Transverse colon (tissue), 4 donors: ENCODE measurements around the gene WWOX.

Experiments used
- POLR2A ChIP-seq: fragments of 450-650 bp; IDR thresholded peaks from one replicate; pipeline ENCODE4 v1.6.1; 2016; ENCODE audit warnings: antibody characterized with exemption, mild to moderate bottlenecking, moderate library complexity
- POLR2AphosphoS5 ChIP-seq, 3 donors: sonication (generic); formaldehyde crosslinking; IDR thresholded peaks; one replicate each; pipeline ENCODE4 v1.6.1; 2016; ENCODE audit warnings: antibody characterized with exemption in 3 of 3
- TF ChIP-seq, protein P1 (sequence below), 5 experiments: fragments of 200-600 bp in 3 of 5; fragments of 450-650 bp in 2 of 5; sonication (generic) in 3 of 5; IDR thresholded peaks; 1 replicate in 2 of 5; 2 replicates in 3 of 5; pipeline ENCODE4 v1.5.1; 2016 to 2017; ENCODE audit warnings: antibody characterized with exemption in 5 of 5, inconsistent platforms in 3 of 5, mild to moderate bottlenecking in 2 of 5, moderate library complexity in 1 of 5

DNA sequence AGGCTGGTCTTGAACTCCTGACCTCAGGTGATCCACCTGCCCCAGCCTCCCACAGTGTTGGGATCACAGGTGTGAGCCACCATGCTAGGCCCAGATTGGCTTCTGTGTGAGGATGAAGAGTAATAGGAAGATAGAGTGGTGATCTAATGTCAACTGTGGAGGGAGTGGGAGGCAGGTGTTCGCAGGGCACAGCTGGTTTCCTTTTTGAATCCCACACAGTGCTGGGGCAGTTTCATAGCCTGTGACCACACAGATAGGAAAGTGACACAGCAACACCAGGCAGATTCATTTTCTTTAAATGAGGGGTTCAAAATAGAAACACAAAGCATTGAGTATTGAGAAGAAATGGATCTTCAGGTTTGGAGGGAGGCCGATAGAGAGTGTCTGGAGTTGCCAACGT is 540.3 kb downstream of the WWOX start:
- TF ChIP-seq, protein P1, sequence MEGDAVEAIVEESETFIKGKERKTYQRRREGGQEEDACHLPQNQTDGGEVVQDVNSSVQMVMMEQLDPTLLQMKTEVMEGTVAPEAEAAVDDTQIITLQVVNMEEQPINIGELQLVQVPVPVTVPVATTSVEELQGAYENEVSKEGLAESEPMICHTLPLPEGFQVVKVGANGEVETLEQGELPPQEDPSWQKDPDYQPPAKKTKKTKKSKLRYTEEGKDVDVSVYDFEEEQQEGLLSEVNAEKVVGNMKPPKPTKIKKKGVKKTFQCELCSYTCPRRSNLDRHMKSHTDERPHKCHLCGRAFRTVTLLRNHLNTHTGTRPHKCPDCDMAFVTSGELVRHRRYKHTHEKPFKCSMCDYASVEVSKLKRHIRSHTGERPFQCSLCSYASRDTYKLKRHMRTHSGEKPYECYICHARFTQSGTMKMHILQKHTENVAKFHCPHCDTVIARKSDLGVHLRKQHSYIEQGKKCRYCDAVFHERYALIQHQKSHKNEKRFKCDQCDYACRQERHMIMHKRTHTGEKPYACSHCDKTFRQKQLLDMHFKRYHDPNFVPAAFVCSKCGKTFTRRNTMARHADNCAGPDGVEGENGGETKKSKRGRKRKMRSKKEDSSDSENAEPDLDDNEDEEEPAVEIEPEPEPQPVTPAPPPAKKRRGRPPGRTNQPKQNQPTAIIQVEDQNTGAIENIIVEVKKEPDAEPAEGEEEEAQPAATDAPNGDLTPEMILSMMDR (IDR thresholded peaks at IDR 0.05): no peak
- TF ChIP-seq POLR2A (no peak), POLR2AphosphoS5 (IDR thresholded peaks at IDR 0.05) (no peak)
